DMS53 treated with DMSO at 0.1 percent for 48 hours (cell line): ENCODE measurements around the gene OR10X1.

ENCODE experiments used
- DNase-seq: peaks from one replicate; lab custom pipeline; 2025; ENCODE audit not compliant: unreplicated experiment; lab: John Stamatoyannopoulos, UW

OR10X1 gene

GRCh38 chr1:158579733-158580132 is at the start of gene OR10X1:
OR10X1 (minus strand) TSS chr1:158579899; CDS start chr1:158579899, 0 bp downstream.
- no peak for DNase-seq

- DNase-seq, result no peak
Measured at GRCh38 chr1:158613764-158614163, 34.1 kb upstream of the OR10X1 start.

- no peak for DNase-seq
Measured at GRCh38 chr1:158611916-158612315, 32.2 kb upstream of the OR10X1 start.

- DNase-seq, result no peak
Measured at GRCh38 chr1:158607296-158607695, 27.6 kb upstream of the OR10X1 start.

- DNase-seq, result no peak
Measured at GRCh38 chr1:158604968-158605367, 25.3 kb upstream of the OR10X1 start, which contains the start of gene OR10Z1. OR10Z1 (plus strand) TSS chr1:158605268; CDS start chr1:158606439, 1,171 bp downstream.

GRCh38 chr1:158600735-158601134 is 21.0 kb upstream of the OR10X1 start:
- DNase-seq, result no peak

GRCh38 chr1:158586942-158587341 is 7.2 kb upstream of the OR10X1 start:
- DNase-seq, result no peak

- no peak for DNase-seq
Measured at GRCh38 chr1:158583962-158584361, 4.3 kb upstream of the OR10X1 start.

GRCh38 chr1:158577561-158577960 is 2.1 kb downstream of the OR10X1 start:
- no peak for DNase-seq

- no peak for DNase-seq
Measured at GRCh38 chr1:158572226-158572625, 7.5 kb downstream of the OR10X1 start.

- no peak for DNase-seq
Measured at GRCh38 chr1:158570480-158570879, 9.2 kb downstream of the OR10X1 start, which contains the start of gene OR6P1. OR6P1 (minus strand) TSS chr1:158570580; CDS start chr1:158563604, 6,976 bp downstream.

GRCh38 chr1:158564608-158565007 is 15.1 kb downstream of the OR10X1 start:
- no peak for DNase-seq

- DNase-seq, result no peak
Measured at GRCh38 chr1:158563853-158564252, 15.8 kb downstream of the OR10X1 start.

GRCh38 chr1:158559696-158560095 is 20.0 kb downstream of the OR10X1 start:
- no peak for DNase-seq

GRCh38 chr1:158554352-158554751 is 25.3 kb downstream of the OR10X1 start, which contains the start of gene OR6Y1:
OR6Y1 (minus strand) TSS chr1:158554405; CDS start chr1:158548105, 6,300 bp downstream.
- DNase-seq, result no peak

- DNase-seq, result no peak
Measured at GRCh38 chr1:158552296-158552695, 27.4 kb downstream of the OR10X1 start.

GRCh38 chr1:158547533-158547932 is 32.2 kb downstream of the OR10X1 start:
- DNase-seq, result no peak

GRCh38 chr1:158537609-158538008 is 42.1 kb downstream of the OR10X1 start:
- no peak for DNase-seq

- DNase-seq, result no peak
Measured at GRCh38 chr1:158534496-158534895, 45.2 kb downstream of the OR10X1 start.
